Measurements from ENCODE around the gene ATP5PO. TPM values are rescaled to one million over a fixed set of nuclear protein-coding genes. Genes with fewer than 3 reads are reported as not detected.

ATP5PO gene
- total RNA-seq, 1 experiment from 2014 or later = 254 TPM

DNA sequence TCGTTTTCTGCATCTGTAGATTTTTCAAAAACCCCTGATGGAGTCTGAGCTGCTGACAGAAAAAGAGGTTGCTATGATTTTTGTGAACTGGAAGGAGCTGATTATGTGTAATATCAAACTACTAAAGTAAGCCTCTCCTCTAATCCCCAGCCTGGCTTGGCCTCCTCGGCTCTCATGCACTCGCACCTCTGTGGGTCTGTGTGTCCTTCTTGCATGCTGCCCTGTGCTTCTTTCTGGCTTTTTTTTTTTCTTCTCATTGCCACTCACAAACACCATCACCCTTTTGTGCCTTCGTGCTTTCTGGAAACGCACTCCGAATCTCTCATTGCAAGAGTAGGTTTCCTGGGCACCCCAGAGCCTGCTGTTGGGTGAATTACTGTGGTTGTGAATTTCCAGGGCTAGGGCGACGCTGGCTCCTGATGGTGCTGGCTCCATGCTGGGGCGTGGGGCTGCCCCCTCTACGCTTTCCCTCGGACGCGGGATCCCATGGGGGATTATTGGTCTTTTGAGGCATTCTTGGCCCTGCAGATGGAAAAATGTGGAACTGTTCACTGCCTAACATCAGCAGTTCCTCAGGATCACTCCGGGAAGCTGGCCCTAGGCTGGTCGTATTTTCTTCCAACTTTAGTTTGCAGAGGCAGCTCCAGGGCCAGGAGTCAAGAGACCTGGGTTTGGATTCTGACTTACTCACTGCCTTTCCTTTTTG lies 56.8 kb downstream of the ATP5PO start:
- no peak for DNase-seq (ENCODE audit: low spot score)
- H3K27ac ChIP-seq (ENCODE audit: low read depth, low read length, poor library complexity, severe bottlenecking) = no peak overlapping the region
- BruUV-seq (replicated peaks) = no TSS peak
- no peak overlapping the region for H3K4me3 ChIP-seq (ENCODE audit: low read depth, low read length, poor library complexity, severe bottlenecking)
- no peak for TF ChIP-seq EZH2 (IDR thresholded peaks at IDR 0.05; ENCODE audit: borderline replicate concordance, low read depth, low read length, poor library complexity, severe bottlenecking)
- TF ChIP-seq, protein P1, sequence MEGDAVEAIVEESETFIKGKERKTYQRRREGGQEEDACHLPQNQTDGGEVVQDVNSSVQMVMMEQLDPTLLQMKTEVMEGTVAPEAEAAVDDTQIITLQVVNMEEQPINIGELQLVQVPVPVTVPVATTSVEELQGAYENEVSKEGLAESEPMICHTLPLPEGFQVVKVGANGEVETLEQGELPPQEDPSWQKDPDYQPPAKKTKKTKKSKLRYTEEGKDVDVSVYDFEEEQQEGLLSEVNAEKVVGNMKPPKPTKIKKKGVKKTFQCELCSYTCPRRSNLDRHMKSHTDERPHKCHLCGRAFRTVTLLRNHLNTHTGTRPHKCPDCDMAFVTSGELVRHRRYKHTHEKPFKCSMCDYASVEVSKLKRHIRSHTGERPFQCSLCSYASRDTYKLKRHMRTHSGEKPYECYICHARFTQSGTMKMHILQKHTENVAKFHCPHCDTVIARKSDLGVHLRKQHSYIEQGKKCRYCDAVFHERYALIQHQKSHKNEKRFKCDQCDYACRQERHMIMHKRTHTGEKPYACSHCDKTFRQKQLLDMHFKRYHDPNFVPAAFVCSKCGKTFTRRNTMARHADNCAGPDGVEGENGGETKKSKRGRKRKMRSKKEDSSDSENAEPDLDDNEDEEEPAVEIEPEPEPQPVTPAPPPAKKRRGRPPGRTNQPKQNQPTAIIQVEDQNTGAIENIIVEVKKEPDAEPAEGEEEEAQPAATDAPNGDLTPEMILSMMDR (conservative IDR thresholded peaks at IDR 0.05; ENCODE audit: low read depth, low read length) = no peak
- H3K27me3 ChIP-seq (replicated peaks; ENCODE audit: insufficient read depth, low read depth, low read length, poor library complexity) = no peaks in the 10 kb centered on the region
- no peaks in the 10 kb centered on the region for H3K9me3 ChIP-seq (ENCODE audit: low read depth, low read length, poor library complexity, severe bottlenecking)
- CTCF ChIA-PET = no interaction called here
- intact Hi-C loops (cut with micrococcal nuclease; ENCODE audit: unreplicated experiment) = no loop called here
- no peaks in the 10 kb centered on the region for H3K4me1 ChIP-seq (ENCODE audit: insufficient read depth, low read length, poor library complexity, severe bottlenecking)
- no peaks in the 10 kb centered on the region for H3K36me3 ChIP-seq (ENCODE audit: insufficient read depth, low read length, poor library complexity, severe bottlenecking)
- POLR2A ChIA-PET (ENCODE audit: low non-redundant PET) = no interaction called here

- BruUV-seq (replicated peaks) = no TSS peak
- intact Hi-C loops (cut with micrococcal nuclease; ENCODE audit: unreplicated experiment) = no loop called here
- Histone ChIP-seq H3K27ac (ENCODE audit: low read depth, low read length, poor library complexity, severe bottlenecking) (no peak overlapping the region), H3K36me3 (ENCODE audit: insufficient read depth, low read length, poor library complexity, severe bottlenecking) (no peaks in the 10 kb centered on the region), H3K27me3 (replicated peaks; ENCODE audit: insufficient read depth, low read depth, low read length, poor library complexity) (no peaks in the 10 kb centered on the region), H3K9me3 (ENCODE audit: low read depth, low read length, poor library complexity, severe bottlenecking) (no peaks in the 10 kb centered on the region), H3K4me1 (ENCODE audit: insufficient read depth, low read length, poor library complexity, severe bottlenecking) (no peaks in the 10 kb centered on the region), H3K4me3 (ENCODE audit: low read depth, low read length, poor library complexity, severe bottlenecking) (no peak overlapping the region)
- no peak for DNase-seq (ENCODE audit: low spot score)
- ChIA-PET POLR2A (ENCODE audit: low non-redundant PET) (no interaction called here), CTCF (no interaction called here)
- no peak for TF ChIP-seq EZH2 (IDR thresholded peaks at IDR 0.05; ENCODE audit: borderline replicate concordance, low read depth, low read length, poor library complexity, severe bottlenecking)
- TF ChIP-seq, protein P1 (conservative IDR thresholded peaks at IDR 0.05; ENCODE audit: low read depth, low read length) = no peak
These were observed 57.5 kb downstream of the ATP5PO start for GRCh38 chr21:33857846-33858666.

GRCh38 chr21:33856893-33857527 lies 58.6 kb downstream of the ATP5PO start:
- Histone ChIP-seq H3K4me3 (ENCODE audit: low read depth, low read length, poor library complexity, severe bottlenecking) (no peak overlapping the region), H3K4me1 (ENCODE audit: insufficient read depth, low read length, poor library complexity, severe bottlenecking) (no peaks in the 10 kb centered on the region), H3K9me3 (ENCODE audit: low read depth, low read length, poor library complexity, severe bottlenecking) (no peaks in the 10 kb centered on the region), H3K27me3 (replicated peaks; ENCODE audit: insufficient read depth, low read depth, low read length, poor library complexity) (no peaks in the 10 kb centered on the region), H3K27ac (ENCODE audit: low read depth, low read length, poor library complexity, severe bottlenecking) (no peak overlapping the region), H3K36me3 (ENCODE audit: insufficient read depth, low read length, poor library complexity, severe bottlenecking) (no peaks in the 10 kb centered on the region)
- ChIA-PET CTCF (no interaction called here), POLR2A (ENCODE audit: low non-redundant PET) (interaction anchor here (0.6 kb wide), 1 partner anchor 112 kb away, joined by 5 read pairs; no protein-coding TSS in a partner anchor)
- no TSS peak for BruUV-seq (replicated peaks)
- intact Hi-C loops (cut with micrococcal nuclease; ENCODE audit: unreplicated experiment) = no loop called here
- TF ChIP-seq, protein P1 (conservative IDR thresholded peaks at IDR 0.05; ENCODE audit: low read depth, low read length) = no peak
- no peak for TF ChIP-seq EZH2 (IDR thresholded peaks at IDR 0.05; ENCODE audit: borderline replicate concordance, low read depth, low read length, poor library complexity, severe bottlenecking)
- DNase-seq (ENCODE audit: low spot score) = no peak

Measured in A673 (cell line).